Epithelial cell of proximal tubule (primary cell): Measurements from ENCODE around the gene EPOP. TPM values are rescaled to one million over a fixed set of nuclear protein-coding genes. Genes with fewer than 3 reads are reported as not detected.

ENCODE experiments used
- DNase-seq: peaks from one replicate; pipeline ENCODE4 v3.0.0-alpha.2; 2011; ENCODE audit warnings: low read depth
- H3K4me3 ChIP-seq: 2 replicates; pipeline ENCODE4 v1.5.1; 2011; ENCODE audit warnings: low read depth, mild to moderate bottlenecking, low read length
- CTCF ChIP-seq: conservative IDR thresholded peaks from 2 replicates; pipeline ENCODE4 v1.5.1; 2012; ENCODE audit warnings: low read depth, mild to moderate bottlenecking, low read length
- total RNA-seq: library from RNA; depleted of rRNA; stranded (reverse); fragments of >200 nt; gene quantifications from 2 replicates; pipeline ENCODE4 v1.2.3, GENCODE V29; 2015

EPOP gene
- total RNA-seq, 1 donor from 2014 or later, result 4.1 TPM

GRCh38 chr17:38705803-38706504 lies 31.2 kb upstream of the EPOP start:
- DNase-seq, result no peak
- peak overlapping the region; percentile 95 for H3K4me3 ChIP-seq
- TF ChIP-seq CTCF, result no peak

- no peak for DNase-seq
- peak overlapping the region; percentile 95 for H3K4me3 ChIP-seq
- no peak for TF ChIP-seq CTCF
Observed at GRCh38 chr17:38705523-38705802, 30.7 kb upstream of the EPOP start.

- TF ChIP-seq CTCF, result no peak
- DNase-seq, result no peak
- peak within 1 kb of the TSS; percentile 95 for H3K4me3 ChIP-seq
Observed at GRCh38 chr17:38704606-38705522, 30.1 kb upstream of the EPOP start, which contains the start of gene MLLT6. Gene MLLT6 (plus strand): TSS chr17:38705273. CDS start chr17:38705633, 360 bp downstream.

GRCh38 chr17:38703742-38704605 lies 29.2 kb upstream of the EPOP start:
- TF ChIP-seq CTCF, result peak; percentile 2
- peak overlapping the region; percentile 95 for H3K4me3 ChIP-seq
- DNase-seq, result no peak

GRCh38 chr17:38702916-38703741 lies 28.4 kb upstream of the EPOP start:
- no peak for DNase-seq
- TF ChIP-seq CTCF, result no peak
- H3K4me3 ChIP-seq, result peak overlapping the region; percentile 95
